ENCODE measurements around the gene MYBPC2.
"Not testable (repeated sequence)": the region's sequence is repeated elsewhere in the genome, so short reads cannot be mapped to it uniquely, and the experiment has no call there.

MYBPC2 gene

GRCh38 chr19:50428772-50429463 lies 3.8 kb upstream of the MYBPC2 start:
- DNase-seq: no peak

GRCh38 chr19:50430888-50431342 lies 1.8 kb upstream of the MYBPC2 start:
- DNase-seq: peak; percentile 43

GRCh38 chr19:50431343-50432220 lies 1.1 kb upstream of the MYBPC2 start:
- peak; percentile 74 for DNase-seq

- no peak for DNase-seq
Observed at GRCh38 chr19:50433201-50434180, 799 bp downstream of the MYBPC2 start.

- no peak for DNase-seq
Observed at GRCh38 chr19:50434525-50434924, 1.8 kb downstream of the MYBPC2 start.

- no peak for DNase-seq
Observed at GRCh38 chr19:50435221-50435620, 2.5 kb downstream of the MYBPC2 start.

GRCh38 chr19:50435627-50436026 lies 2.9 kb downstream of the MYBPC2 start:
- no peak for DNase-seq

GRCh38 chr19:50437862-50438449 lies 5.3 kb downstream of the MYBPC2 start:
- no peak for DNase-seq

GRCh38 chr19:50439130-50439529 lies 6.4 kb downstream of the MYBPC2 start:
- not testable (repeated sequence) for DNase-seq

- no peak for DNase-seq
Observed at GRCh38 chr19:50444059-50444458, 11.4 kb downstream of the MYBPC2 start.

GRCh38 chr19:50447053-50447452 lies 14.4 kb downstream of the MYBPC2 start:
- no peak for DNase-seq

- no peak for DNase-seq
Observed at GRCh38 chr19:50447750-50448149, 15.1 kb downstream of the MYBPC2 start.

GRCh38 chr19:50449236-50449899 lies 16.7 kb downstream of the MYBPC2 start:
- no peak for DNase-seq

- DNase-seq: no peak
Observed at GRCh38 chr19:50450369-50451222, 17.9 kb downstream of the MYBPC2 start.

- no peak for DNase-seq
Observed at GRCh38 chr19:50451223-50451534, 18.5 kb downstream of the MYBPC2 start.

GRCh38 chr19:50453243-50453642 lies 20.6 kb downstream of the MYBPC2 start:
- DNase-seq: no peak

- DNase-seq: no peak
Observed at GRCh38 chr19:50455992-50456391, 23.3 kb downstream of the MYBPC2 start.

GRCh38 chr19:50457300-50457699 lies 24.6 kb downstream of the MYBPC2 start:
- no peak for DNase-seq

GRCh38 chr19:50458396-50459066 lies 25.8 kb downstream of the MYBPC2 start:
- DNase-seq: no peak

- no peak for DNase-seq
Observed at GRCh38 chr19:50459067-50459456, 26.4 kb downstream of the MYBPC2 start.

- DNase-seq: no peak
Observed at GRCh38 chr19:50459638-50460037, 26.9 kb downstream of the MYBPC2 start.
